ENCODE measurements around the gene KIF3A. TPM values are rescaled to one million over a fixed set of nuclear protein-coding genes. Genes with fewer than 3 reads are reported as not detected.

Gene KIF3A
- total RNA-seq, 1 experiment from 2014 or later, result 12.7 TPM

GRCh38 chr5:132734687-132735086 is 2.7 kb downstream of the KIF3A start:
- no peaks in the 10 kb centered on the region for H4K20me1 ChIP-seq (ENCODE audit: insufficient read depth)
- POLR2A ChIA-PET, result no interaction called here
- ATAC-seq (no peak), DNase-seq (ENCODE audit: low read depth, low spot score) (no peak)
- no peak for TF ChIP-seq POLR2AphosphoS5 (IDR thresholded peaks at IDR 0.05; ENCODE audit: low read depth, low read length)
- TF ChIP-seq CBX3 (IDR thresholded peaks at IDR 0.05; ENCODE audit: low read depth), result no peak
- TF ChIP-seq SRF (IDR thresholded peaks at IDR 0.05; ENCODE audit: low read depth), result no peak
- no peak for TF ChIP-seq MAX (IDR thresholded peaks at IDR 0.05)
- TF ChIP-seq ATF3 (IDR thresholded peaks at IDR 0.05), result no peak
- TF ChIP-seq ZNF274 (IDR thresholded peaks at IDR 0.05; ENCODE audit: low read depth, low read length), result no peak
- no peak for TF ChIP-seq JUND (IDR thresholded peaks at IDR 0.05)
- TF ChIP-seq SIN3A (IDR thresholded peaks at IDR 0.05; ENCODE audit: low read depth), result no peak
- no peak for TF ChIP-seq EZH2phosphoT487 (IDR thresholded peaks at IDR 0.05; ENCODE audit: borderline replicate concordance)
- TF ChIP-seq ELF1 (IDR thresholded peaks at IDR 0.05; ENCODE audit: borderline replicate concordance, low read depth), result no peak
- no peak for TF ChIP-seq FOSL1 (IDR thresholded peaks at IDR 0.05; ENCODE audit: low read depth)
- no peak for TF ChIP-seq RAD21 (IDR thresholded peaks at IDR 0.05; ENCODE audit: low read depth)
- TF ChIP-seq ZBTB33 (IDR thresholded peaks at IDR 0.05; ENCODE audit: extremely low read depth, insufficient replicate concordance, low read length), result no peak
- TF ChIP-seq REST (IDR thresholded peaks at IDR 0.05; ENCODE audit: low read depth), result no peak
- no peak for TF ChIP-seq POLR2A (IDR thresholded peaks at IDR 0.05; ENCODE audit: borderline replicate concordance, extremely low read depth, insufficient read depth, insufficient read length)
- no peak for TF ChIP-seq YY1 (IDR thresholded peaks at IDR 0.05; ENCODE audit: extremely low read depth, insufficient replicate concordance, low read depth, low read length)
- no peak for TF ChIP-seq TCF7L2 (IDR thresholded peaks at IDR 0.05; ENCODE audit: borderline replicate concordance, extremely low read depth, insufficient read depth, insufficient read length)
- no peak for TF ChIP-seq SP1 (IDR thresholded peaks at IDR 0.05; ENCODE audit: low read depth)
- no peak for TF ChIP-seq CEBPB (IDR thresholded peaks at IDR 0.05; ENCODE audit: low read depth)
- no peak for TF ChIP-seq ZFX (IDR thresholded peaks at IDR 0.05)
- CTCF ChIA-PET, result no interaction called here
- no peak overlapping the region for H3K27ac ChIP-seq (ENCODE audit: low read depth, low read length)
- H2AFZ ChIP-seq (ENCODE audit: low read depth, low read length, poor library complexity, severe bottlenecking), result no peak overlapping the region
- H3K9me2 ChIP-seq (ENCODE audit: insufficient read depth), result no peaks in the 10 kb centered on the region
- H3K27me3 ChIP-seq (ENCODE audit: insufficient read depth, low read length), result no peaks in the 10 kb centered on the region
- H3K4me2 ChIP-seq (ENCODE audit: low read length), result no peak overlapping the region
- no peak overlapping the region for H3K9ac ChIP-seq (ENCODE audit: low read length)
- H3K4me3 ChIP-seq (replicated peaks in 1 of 2; ENCODE audit: low read depth in 1 of 2, low read length in 2 of 2), result no peak overlapping the region
- peaks cover 9% of the 10 kb centered on the region; the same call in 1 of the 2 replicates for H3K79me2 ChIP-seq (ENCODE audit: insufficient read depth, low read length)
- intact Hi-C loops (cut with micrococcal nuclease), result no loop called here
- no TSS peak for BruUV-seq (replicated peaks)
- H3K9me3 ChIP-seq (ENCODE audit: control insufficient read depth in 1 of 2, insufficient read depth in 1 of 2, low read depth in 1 of 2, low read length in 2 of 2), result no peaks in the 10 kb centered on the region
- RAD21 ChIA-PET (ENCODE audit: low non-redundant PET in 1 of 2, low total read pairs in 2 of 2, uncharacterized antibody in 2 of 2, unreplicated experiment in 2 of 2), result no interaction called here
- peaks cover 4 to 20% of the 10 kb centered on the region in 2 experiments; a peak in 3 of 4 replicates for H3K4me1 ChIP-seq (ENCODE audit: control insufficient read depth in 1 of 2, insufficient read depth in 2 of 2, low read length in 2 of 2)
- no peaks in the 10 kb centered on the region for H3K36me3 ChIP-seq (ENCODE audit: control insufficient read depth in 1 of 2, insufficient read depth in 2 of 2, low read length in 2 of 2)
